Measurements from ENCODE around the gene CCNQ.

Gene CCNQ

DNA sequence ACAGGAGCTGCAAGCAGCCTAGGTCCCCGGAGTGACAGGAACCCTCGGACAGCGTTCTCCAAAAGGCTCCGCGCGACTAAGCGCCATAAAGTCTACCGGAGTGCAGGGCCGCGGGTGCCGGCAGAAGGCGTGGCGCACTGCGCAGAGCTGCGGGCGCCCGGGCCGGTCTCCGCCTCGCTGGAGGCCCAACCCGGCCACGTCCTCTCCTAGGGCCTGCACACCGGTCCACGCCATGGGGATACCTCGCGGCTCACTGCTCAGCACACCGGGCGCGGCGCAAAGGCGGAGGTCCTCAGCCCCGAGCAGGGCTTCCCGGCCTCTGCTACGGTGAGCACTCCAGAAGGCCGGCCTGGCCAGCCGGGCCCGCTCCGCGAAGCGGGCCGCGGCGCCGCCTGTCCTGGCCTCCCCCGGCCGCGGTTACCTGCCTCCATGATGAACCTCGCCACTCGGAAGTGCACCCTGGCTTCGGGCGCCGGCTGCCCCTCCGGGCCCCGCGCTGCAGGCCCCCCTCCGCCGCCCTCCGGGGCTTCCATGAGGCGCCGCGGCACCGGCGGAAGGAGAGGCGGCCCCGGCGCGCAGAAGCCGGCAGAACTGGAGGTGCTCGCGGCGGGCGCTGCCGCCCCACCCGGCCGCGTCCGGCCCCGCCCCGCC, at the start of gene CCNQ:
Gene CCNQ (minus strand): TSS at position 599 of the 651 bp plus-strand sequence. CDS start 66 bp downstream, at position 533.
- no peak for DNase-seq

GRCh38 chrX:153647461-153648357, 48.8 kb upstream of the CCNQ start:
- no peak for DNase-seq

- no peak for DNase-seq
These were observed 47.9 kb upstream of the CCNQ start, which contains the start of gene DUSP9 for GRCh38 chrX:153646620-153647373. Gene DUSP9, plus strand, starts transcription at chrX:153647203. Its CDS starts 751 bp downstream, at chrX:153647954.

- no peak for DNase-seq
These were observed 47.1 kb upstream of the CCNQ start for GRCh38 chrX:153645921-153646488.

DNA sequence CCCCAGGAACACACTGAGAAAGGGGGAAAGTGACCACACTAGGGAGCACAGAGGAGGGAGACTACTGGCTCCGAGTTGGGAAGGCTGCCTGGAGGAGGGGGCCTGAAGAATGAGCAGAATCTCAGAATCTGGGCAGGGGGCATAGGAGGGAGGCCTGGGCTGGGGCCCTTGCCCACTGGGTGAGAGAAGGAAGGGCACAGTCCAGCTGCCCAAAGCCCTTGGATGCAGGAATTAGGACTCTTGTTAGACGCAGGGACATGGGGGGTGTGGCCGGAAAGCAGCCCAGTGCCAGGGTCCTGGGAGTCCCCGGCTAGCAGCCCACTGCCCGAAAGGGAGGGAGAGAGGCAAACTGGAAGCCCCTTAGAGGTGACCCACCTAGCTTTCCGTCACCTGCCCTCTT, 46.2 kb upstream of the CCNQ start:
- no peak for DNase-seq

GRCh38 chrX:153644356-153645125, 45.6 kb upstream of the CCNQ start:
- no peak for DNase-seq

DNA sequence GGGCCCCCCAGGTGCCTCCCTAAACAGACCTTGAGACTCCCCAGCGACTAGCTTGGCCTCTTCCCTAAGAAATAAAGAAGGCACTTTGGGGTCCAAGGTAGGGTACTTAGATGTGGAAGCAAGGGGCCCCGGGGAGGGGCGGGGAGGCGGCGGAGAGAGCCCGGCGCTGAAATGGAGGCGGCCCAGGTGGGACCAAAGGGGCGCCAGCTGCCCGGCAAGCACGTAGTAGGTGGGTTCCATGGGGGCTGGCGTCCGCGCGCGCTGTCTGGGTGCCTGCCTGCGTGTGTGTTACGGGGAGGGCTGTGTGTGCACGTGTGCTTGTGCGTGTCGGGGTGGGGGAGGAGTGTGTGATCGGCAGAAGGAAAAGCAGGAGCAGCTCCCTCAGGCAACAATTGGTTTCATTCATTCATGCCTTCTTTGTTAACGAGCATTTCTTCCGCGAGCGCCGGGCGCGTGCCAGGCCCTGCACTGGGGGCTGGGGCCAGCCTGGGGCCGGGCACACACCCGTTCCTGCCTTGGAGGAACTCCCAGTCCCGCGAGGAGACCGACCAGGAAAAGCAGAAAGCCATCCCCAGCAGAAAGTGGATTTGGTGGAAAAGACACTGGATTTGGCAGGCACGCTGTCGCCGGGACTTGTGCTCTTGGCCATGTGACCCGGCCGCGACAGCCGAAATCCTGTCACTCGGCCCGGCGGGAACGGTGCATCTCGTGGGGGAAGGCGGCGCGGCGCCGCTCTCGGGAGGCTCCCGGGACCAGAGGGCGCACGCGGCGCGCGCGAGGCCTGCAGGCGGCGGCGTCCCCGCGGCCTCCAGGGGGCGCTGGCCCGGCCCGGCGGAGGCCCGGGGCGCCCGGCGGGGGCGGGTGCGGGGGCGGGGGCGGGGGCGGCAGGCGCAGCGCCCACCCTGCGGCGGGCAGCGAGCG, 44.8 kb upstream of the CCNQ start:
- DNase-seq = no peak

GRCh38 chrX:153642655-153643430, 43.9 kb upstream of the CCNQ start:
- DNase-seq = no peak

DNA sequence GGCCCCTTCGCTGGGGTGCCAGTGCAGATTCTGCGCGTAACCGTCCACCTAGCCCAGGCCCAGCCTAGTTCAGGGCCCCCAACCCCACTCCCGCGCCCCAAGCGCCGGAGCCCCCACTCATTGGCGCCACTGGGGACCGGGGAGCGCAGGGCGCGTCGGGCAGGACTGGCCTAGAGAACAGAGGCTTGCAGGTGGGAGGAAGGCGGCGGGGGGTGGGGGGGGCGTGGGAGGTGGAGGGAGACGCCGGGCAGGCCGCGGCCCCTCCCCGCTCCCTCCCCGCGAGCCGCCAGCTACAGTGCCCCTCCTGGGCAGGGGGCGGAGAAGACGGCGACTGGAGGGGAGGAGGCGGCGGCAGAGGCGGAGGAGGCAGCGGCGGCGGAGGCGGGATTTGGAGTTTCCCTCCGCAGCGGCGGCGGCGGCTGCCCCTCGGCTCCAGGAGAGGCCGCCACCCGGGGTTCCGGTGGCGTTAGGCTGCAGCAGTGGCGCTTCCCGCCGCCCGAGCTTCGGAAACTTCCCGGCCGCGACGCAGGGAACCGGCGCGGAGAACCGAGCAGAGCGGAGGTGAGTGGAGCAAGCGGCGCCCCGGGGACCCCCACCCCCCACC, 43.2 kb upstream of the CCNQ start:
- no peak for DNase-seq

GRCh38 chrX:153641627-153642026, 42.7 kb upstream of the CCNQ start:
- no peak for DNase-seq

DNA sequence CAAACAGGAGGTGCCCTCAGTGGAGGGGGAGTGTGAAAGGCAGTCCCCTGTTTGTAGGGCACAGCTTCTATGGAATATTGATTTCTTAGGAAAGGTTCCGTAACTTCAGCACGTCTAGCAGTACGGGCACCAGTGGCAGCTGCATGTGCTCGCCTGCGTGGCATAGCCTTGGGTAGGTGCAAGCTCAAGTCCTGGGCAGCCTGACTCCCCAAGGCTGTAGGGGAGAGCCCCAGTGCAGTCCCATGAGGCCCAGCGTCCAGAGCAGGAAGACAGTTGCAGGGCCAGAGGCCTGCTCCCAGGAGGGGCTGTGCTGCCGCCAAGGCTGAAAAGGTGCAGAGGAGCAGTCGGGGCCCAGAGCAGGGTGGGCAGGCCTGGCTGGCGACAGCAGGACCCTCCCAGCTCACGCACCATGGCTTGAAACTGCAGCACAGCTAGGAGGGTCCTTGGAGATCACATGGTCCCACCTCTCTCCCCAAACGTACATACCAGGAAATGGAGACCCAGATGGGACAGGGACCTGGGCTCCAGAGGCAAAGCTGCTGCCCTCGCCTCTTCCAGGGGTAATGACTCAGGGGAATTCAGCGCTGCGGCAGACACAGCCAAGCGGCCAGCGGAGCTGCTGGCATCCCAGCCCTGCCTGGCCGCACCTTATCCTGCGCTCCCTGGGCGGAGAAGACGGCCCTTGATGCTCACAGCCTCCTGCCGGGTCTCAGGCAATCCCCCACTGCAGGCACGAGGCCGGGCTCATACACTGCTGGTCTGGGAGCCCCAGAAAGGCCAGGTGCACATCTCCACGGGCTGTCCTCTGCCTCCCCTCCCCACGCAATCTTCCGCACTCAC, 42.0 kb upstream of the CCNQ start:
- DNase-seq = no peak

GRCh38 chrX:153640045-153640686, 41.2 kb upstream of the CCNQ start:
- no peak for DNase-seq

DNA sequence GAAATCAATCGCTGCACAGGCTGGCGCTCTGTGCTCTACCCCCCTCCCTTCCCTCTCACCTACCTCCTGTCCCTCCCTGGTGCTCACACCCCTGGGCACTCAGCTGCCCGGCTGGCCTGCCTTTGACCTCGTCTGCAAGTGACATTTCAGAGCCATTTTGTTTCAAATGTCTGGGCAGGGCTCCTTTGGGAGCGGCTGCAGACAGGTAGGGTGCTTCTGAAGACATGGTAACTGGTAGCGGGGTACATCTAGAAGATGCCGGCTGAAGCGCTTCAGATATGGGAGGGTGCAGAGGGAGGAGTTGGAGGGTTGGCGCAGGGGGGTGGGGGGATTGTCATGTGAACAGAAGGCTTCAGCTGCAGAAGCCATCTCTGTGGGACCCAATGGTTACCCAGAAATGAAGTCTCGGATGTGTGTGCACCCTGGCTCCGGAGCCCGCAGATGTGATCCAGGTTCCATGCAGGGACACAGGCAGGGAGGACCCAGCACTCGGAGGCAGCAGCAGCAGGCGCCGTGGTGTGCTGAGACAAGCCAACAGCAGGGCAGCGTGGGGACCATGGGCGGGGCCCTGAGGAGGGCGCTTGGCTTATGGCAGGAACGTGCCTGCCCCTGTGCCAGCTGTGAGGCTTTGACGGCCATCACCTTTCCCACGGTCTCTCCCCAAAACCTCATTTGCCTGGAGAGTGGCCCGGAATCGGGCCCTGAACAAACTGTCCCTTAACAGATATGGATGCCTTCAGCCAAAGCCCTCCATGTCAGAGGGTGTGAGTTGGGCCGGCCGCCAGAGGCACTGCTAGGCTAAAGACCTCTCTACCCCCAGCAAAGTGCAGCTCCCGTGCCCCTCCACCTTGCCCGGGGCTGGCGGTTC, 40.5 kb upstream of the CCNQ start:
- DNase-seq = no peak

GRCh38 chrX:153638436-153639176, 39.7 kb upstream of the CCNQ start:
- no peak for DNase-seq

- no peak for DNase-seq
These were observed 39.1 kb upstream of the CCNQ start for GRCh38 chrX:153638041-153638371.

Data from SHP77 (cell line).